ENCODE data around the gene ZBTB3. TPM values are rescaled to one million over a fixed set of nuclear protein-coding genes. Genes with fewer than 3 reads are reported as not detected.
"Not testable (repeated sequence)": the region's sequence is repeated elsewhere in the genome, so short reads cannot be mapped to it uniquely, and the experiment has no call there.

The ZBTB3 gene
- total and polyA plus RNA-seq, 3 donors from 2014 or later = 6.7 to 17.4 (median 14.0) TPM

DNA sequence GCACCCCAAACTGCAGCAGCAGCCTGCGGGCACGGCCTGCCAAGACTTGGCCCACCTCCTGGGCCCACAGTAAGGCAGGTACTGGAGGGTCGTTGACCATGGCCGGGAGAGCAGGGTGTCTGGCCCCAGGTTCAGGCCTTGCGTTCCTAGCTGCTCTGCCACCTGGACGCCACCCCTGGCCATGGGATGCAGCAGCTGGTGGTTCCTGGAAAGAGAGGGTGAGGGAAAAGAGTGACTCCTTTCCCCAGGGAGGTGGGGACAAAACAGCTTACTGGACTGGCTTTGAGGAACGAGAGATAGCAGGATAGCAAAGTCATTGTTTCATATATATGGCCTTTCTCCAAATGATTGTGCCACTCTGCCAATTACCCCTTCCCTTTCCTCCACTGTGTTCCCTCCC lies 48.5 kb downstream of the ZBTB3 start:
- Histone ChIP-seq H3K27me3 (no peaks in the 10 kb centered on the region), H3K9me3 (no peaks in the 10 kb centered on the region), H3K4me1 (peaks cover 41% of the 10 kb centered on the region), H3K4me3 (peak overlapping the region; percentile 75), H3K27ac (peak overlapping the region; percentile 15 to 80), H3K36me3 (ENCODE audit: low read depth, missing control alignments) (no peaks in the 10 kb centered on the region)
- TF ChIP-seq, protein P1, sequence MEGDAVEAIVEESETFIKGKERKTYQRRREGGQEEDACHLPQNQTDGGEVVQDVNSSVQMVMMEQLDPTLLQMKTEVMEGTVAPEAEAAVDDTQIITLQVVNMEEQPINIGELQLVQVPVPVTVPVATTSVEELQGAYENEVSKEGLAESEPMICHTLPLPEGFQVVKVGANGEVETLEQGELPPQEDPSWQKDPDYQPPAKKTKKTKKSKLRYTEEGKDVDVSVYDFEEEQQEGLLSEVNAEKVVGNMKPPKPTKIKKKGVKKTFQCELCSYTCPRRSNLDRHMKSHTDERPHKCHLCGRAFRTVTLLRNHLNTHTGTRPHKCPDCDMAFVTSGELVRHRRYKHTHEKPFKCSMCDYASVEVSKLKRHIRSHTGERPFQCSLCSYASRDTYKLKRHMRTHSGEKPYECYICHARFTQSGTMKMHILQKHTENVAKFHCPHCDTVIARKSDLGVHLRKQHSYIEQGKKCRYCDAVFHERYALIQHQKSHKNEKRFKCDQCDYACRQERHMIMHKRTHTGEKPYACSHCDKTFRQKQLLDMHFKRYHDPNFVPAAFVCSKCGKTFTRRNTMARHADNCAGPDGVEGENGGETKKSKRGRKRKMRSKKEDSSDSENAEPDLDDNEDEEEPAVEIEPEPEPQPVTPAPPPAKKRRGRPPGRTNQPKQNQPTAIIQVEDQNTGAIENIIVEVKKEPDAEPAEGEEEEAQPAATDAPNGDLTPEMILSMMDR (IDR thresholded peaks at IDR 0.05) = no peak
- no peak for TF ChIP-seq POLR2A (IDR thresholded peaks at IDR 0.05)
- 30 to 32% methylated on average over 7 of the region's 7 CpGs for WGBS, 2 donors
- intact Hi-C loops (cut with DNase I; ENCODE audit: low total_unique reads) = no loop called here
- DNase-seq = no peak

DNA sequence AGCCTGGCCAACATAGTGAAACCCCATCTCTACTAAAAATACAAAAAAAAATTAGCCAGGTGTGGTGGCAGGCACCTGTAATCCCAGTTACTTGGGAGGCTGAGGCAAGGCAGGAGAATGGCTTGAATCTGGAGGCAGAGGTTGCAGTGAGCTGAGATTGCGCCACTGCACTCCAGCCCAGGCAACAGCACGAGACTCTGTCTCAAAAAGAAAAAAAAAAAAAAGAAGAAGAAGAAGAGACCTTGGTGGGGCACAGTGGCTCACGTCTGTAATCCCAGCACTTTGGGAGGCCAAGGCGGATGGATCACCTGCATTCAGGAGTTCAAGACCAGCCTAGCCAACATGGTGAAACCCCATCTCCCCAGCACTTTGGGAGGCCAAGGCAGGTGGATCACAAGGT lies 50.0 kb downstream of the ZBTB3 start:
- DNase-seq; H3K9me3 ChIP-seq; H3K4me3 ChIP-seq; intact Hi-C loops (cut with DNase I; ENCODE audit: low total_unique reads); H3K36me3 ChIP-seq (ENCODE audit: low read depth, missing control alignments); H3K27me3 ChIP-seq; H3K27ac ChIP-seq: not testable (repeated sequence)
- WGBS, 2 donors = 95 to 96% methylated on average over 4 of the region's 4 CpGs
- H3K4me1 ChIP-seq = peaks cover 33% of the 10 kb centered on the region

DNA sequence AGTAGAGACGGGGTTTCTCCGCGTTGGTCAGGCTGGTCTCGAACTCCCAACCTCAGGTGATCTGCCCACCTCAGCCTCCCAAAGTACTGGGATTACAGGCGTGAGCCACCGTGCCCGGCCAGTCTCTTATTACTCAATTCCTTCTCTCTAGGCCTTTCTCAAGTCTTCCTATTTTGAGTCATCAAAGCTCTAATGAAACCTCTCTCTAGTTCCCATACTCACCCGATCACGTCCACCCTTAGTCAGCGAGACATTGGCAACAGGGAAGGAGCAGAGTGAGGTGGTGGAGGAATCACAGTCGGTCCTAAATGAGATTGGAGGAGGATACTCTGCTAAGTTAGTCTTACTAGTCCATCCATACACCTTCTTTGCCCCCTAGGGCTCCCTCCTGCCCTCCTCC lies 51.7 kb downstream of the ZBTB3 start:
- Histone ChIP-seq H3K27ac (no peak overlapping the region), H3K4me3 (no peak overlapping the region), H3K27me3 (no peaks in the 10 kb centered on the region), H3K4me1 (peaks cover 17% of the 10 kb centered on the region), H3K9me3 (no peaks in the 10 kb centered on the region), H3K36me3 (ENCODE audit: low read depth, missing control alignments) (no peaks in the 10 kb centered on the region)
- TF ChIP-seq POLR2A (IDR thresholded peaks at IDR 0.05) = no peak
- TF ChIP-seq, protein P1 (IDR thresholded peaks at IDR 0.05) = no peak
- DNase-seq = no peak
- 93 to 95% methylated on average over 11 of the region's 11 CpGs for WGBS, 2 donors
- intact Hi-C loops (cut with DNase I; ENCODE audit: low total_unique reads) = no loop called here

Small RNAs within 50 kb of the gene (microRNA-seq; reads per million reads assigned to microRNA genes)
- gene MIR6514 (ENCODE audit: borderline number of aligned reads in 2 of 2, borderline replicate concordance in 1 of 2) (2.1 to 4.2 reads per million in 2 donors), gene MIR6748 (ENCODE audit: borderline number of aligned reads in 2 of 2, borderline replicate concordance in 1 of 2) (0 to 0.70 reads per million in 2 donors)

Small RNAs within 50 kb of the gene (small RNA-seq; reads per million reads assigned to genes)
- gene MIR6514 = 0.18 to 0.19 reads per million in 2 donors

Other genes starting within 250 kb of the ZBTB3 start
- 100 to 1,000 TPM; 137 to 148 TPM for gene AHNAK, start 207.4 kb downstream of the ZBTB3 start, total RNA-seq
- gene AHNAK, start 207.4 kb downstream of the ZBTB3 start, polyA plus RNA-seq (ENCODE audit: insufficient read depth, low read depth, low replicate concordance) = 95.8 TPM
- 100 to 1,000 TPM; 607 to 868 TPM for gene EEF1G, start 180.3 kb downstream of the ZBTB3 start, total RNA-seq
- 1,165 TPM for gene EEF1G, start 180.3 kb downstream of the ZBTB3 start, polyA plus RNA-seq (ENCODE audit: insufficient read depth, low read depth, low replicate concordance)
- gene TUT1, start 162.6 kb downstream of the ZBTB3 start, total RNA-seq = 10 to 100 TPM; 24.3 to 30.0 TPM
- 25.0 TPM for gene TUT1, start 162.6 kb downstream of the ZBTB3 start, polyA plus RNA-seq (ENCODE audit: insufficient read depth, low read depth, low replicate concordance)
- gene MTA2, start 152.3 kb downstream of the ZBTB3 start, total RNA-seq = 100 to 1,000 TPM in 1 of 2 donors, 10 to 100 TPM in 1; 97.2 to 115 TPM
- gene MTA2, start 152.3 kb downstream of the ZBTB3 start, polyA plus RNA-seq (ENCODE audit: insufficient read depth, low read depth, low replicate concordance) = 87.6 TPM
- 10 to 100 TPM; 39.3 to 57.8 TPM for gene EML3, start 141.4 kb downstream of the ZBTB3 start, total RNA-seq
- gene EML3, start 141.4 kb downstream of the ZBTB3 start, polyA plus RNA-seq (ENCODE audit: insufficient read depth, low read depth, low replicate concordance) = 29.3 TPM
- 1 to 10 TPM; 6.1 to 9.7 TPM for gene ROM1, start 140.9 kb downstream of the ZBTB3 start, total RNA-seq
- 9.0 TPM for gene ROM1, start 140.9 kb downstream of the ZBTB3 start, polyA plus RNA-seq (ENCODE audit: insufficient read depth, low read depth, low replicate concordance)
- gene B3GAT3, start 132.2 kb downstream of the ZBTB3 start, total RNA-seq = 10 to 100 TPM; 66.4 to 69.2 TPM
- 36.6 TPM for gene B3GAT3, start 132.2 kb downstream of the ZBTB3 start, polyA plus RNA-seq (ENCODE audit: insufficient read depth, low read depth, low replicate concordance)
- gene GANAB, start 107.5 kb downstream of the ZBTB3 start, total RNA-seq = 100 to 1,000 TPM; 152 to 219 TPM
- 190 TPM for gene GANAB, start 107.5 kb downstream of the ZBTB3 start, polyA plus RNA-seq (ENCODE audit: insufficient read depth, low read depth, low replicate concordance)
- gene INTS5, start 100.9 kb downstream of the ZBTB3 start, total RNA-seq = 10 to 100 TPM; 20.0 to 24.7 TPM
- gene INTS5, start 100.9 kb downstream of the ZBTB3 start, polyA plus RNA-seq (ENCODE audit: insufficient read depth, low read depth, low replicate concordance) = 12.6 TPM
- 10 to 100 TPM; 39.3 to 62.8 TPM for gene C11orf98, start 89.0 kb downstream of the ZBTB3 start, total RNA-seq
- 100 TPM for gene C11orf98, start 89.0 kb downstream of the ZBTB3 start, polyA plus RNA-seq (ENCODE audit: insufficient read depth, low read depth, low replicate concordance)
- 1 to 10 TPM; 2.4 to 3.7 TPM for gene CSKMT, start 88.8 kb downstream of the ZBTB3 start, total RNA-seq
- gene CSKMT, start 88.8 kb downstream of the ZBTB3 start, polyA plus RNA-seq (ENCODE audit: insufficient read depth, low read depth, low replicate concordance) = 2.0 TPM
- gene UQCC3, start 82.5 kb downstream of the ZBTB3 start, total RNA-seq = 1 to 10 TPM; 8.0 to 8.1 TPM
- gene UQCC3, start 82.5 kb downstream of the ZBTB3 start, polyA plus RNA-seq (ENCODE audit: insufficient read depth, low read depth, low replicate concordance) = 4.2 TPM
- 10 to 100 TPM in 1 of 2 donors, 1 to 10 TPM in 1; 8.2 to 11.6 TPM for gene LBHD1, start 81.9 kb downstream of the ZBTB3 start, total RNA-seq
- gene LBHD1, start 81.9 kb downstream of the ZBTB3 start, polyA plus RNA-seq (ENCODE audit: insufficient read depth, low read depth, low replicate concordance) = 11.1 TPM
- 100 to 1,000 TPM; 173 to 190 TPM for gene UBXN1, start 75.1 kb downstream of the ZBTB3 start, total RNA-seq
- gene UBXN1, start 75.1 kb downstream of the ZBTB3 start, polyA plus RNA-seq (ENCODE audit: insufficient read depth, low read depth, low replicate concordance) = 196 TPM
- 1 to 10 TPM; 4.7 to 5.6 TPM for gene LRRN4CL, start 64.6 kb downstream of the ZBTB3 start, total RNA-seq
- gene LRRN4CL, start 64.6 kb downstream of the ZBTB3 start, polyA plus RNA-seq (ENCODE audit: insufficient read depth, low read depth, low replicate concordance) = 5.0 TPM
- gene BSCL2, start 46.7 kb downstream of the ZBTB3 start, total RNA-seq = 100 to 1,000 TPM; 292 to 525 TPM
- 519 TPM for gene BSCL2, start 46.7 kb downstream of the ZBTB3 start, polyA plus RNA-seq (ENCODE audit: insufficient read depth, low read depth, low replicate concordance)
- 1 to 10 TPM; 2.0 to 4.5 TPM for gene GNG3, start 46.5 kb downstream of the ZBTB3 start, total RNA-seq
- 11.1 TPM for gene GNG3, start 46.5 kb downstream of the ZBTB3 start, polyA plus RNA-seq (ENCODE audit: insufficient read depth, low read depth, low replicate concordance)
- 10 to 100 TPM; 31.8 to 42.5 TPM for gene HNRNPUL2, start 26.7 kb downstream of the ZBTB3 start, total RNA-seq
- 42.9 TPM for gene HNRNPUL2, start 26.7 kb downstream of the ZBTB3 start, polyA plus RNA-seq (ENCODE audit: insufficient read depth, low read depth, low replicate concordance)
- 10 to 100 TPM; 34.0 to 39.5 TPM for gene TTC9C, start 25.7 kb downstream of the ZBTB3 start, total RNA-seq
- gene TTC9C, start 25.7 kb downstream of the ZBTB3 start, polyA plus RNA-seq (ENCODE audit: insufficient read depth, low read depth, low replicate concordance) = 41.5 TPM
- gene POLR2G, start 7.4 kb upstream of the ZBTB3 start, total RNA-seq = 10 to 100 TPM; 48.1 to 71.2 TPM
- 78.6 TPM for gene POLR2G, start 7.4 kb upstream of the ZBTB3 start, polyA plus RNA-seq (ENCODE audit: insufficient read depth, low read depth, low replicate concordance)
- gene TAF6L, start 17.2 kb upstream of the ZBTB3 start, total RNA-seq = 10 to 100 TPM; 22.4 to 32.0 TPM
- 13.6 TPM for gene TAF6L, start 17.2 kb upstream of the ZBTB3 start, polyA plus RNA-seq (ENCODE audit: insufficient read depth, low read depth, low replicate concordance)
- 100 to 1,000 TPM; 119 to 124 TPM for gene TMEM179B, start 33.2 kb upstream of the ZBTB3 start, total RNA-seq
- 87.0 TPM for gene TMEM179B, start 33.2 kb upstream of the ZBTB3 start, polyA plus RNA-seq (ENCODE audit: insufficient read depth, low read depth, low replicate concordance)
- 10 to 100 TPM; 24.1 to 25.5 TPM for gene TMEM223, start 37.8 kb upstream of the ZBTB3 start, total RNA-seq
- 11.5 TPM for gene TMEM223, start 37.8 kb upstream of the ZBTB3 start, polyA plus RNA-seq (ENCODE audit: insufficient read depth, low read depth, low replicate concordance)
- 10 to 100 TPM; 94.6 to 98.7 TPM for gene NXF1, start 51.3 kb upstream of the ZBTB3 start, total RNA-seq
- gene NXF1, start 51.3 kb upstream of the ZBTB3 start, polyA plus RNA-seq (ENCODE audit: insufficient read depth, low read depth, low replicate concordance) = 88.3 TPM
- 10 to 100 TPM; 42.2 to 49.1 TPM for gene STX5, start 77.9 kb upstream of the ZBTB3 start, total RNA-seq
- 55.0 TPM for gene STX5, start 77.9 kb upstream of the ZBTB3 start, polyA plus RNA-seq (ENCODE audit: insufficient read depth, low read depth, low replicate concordance)
- gene TEX54, start 78.7 kb upstream of the ZBTB3 start, total RNA-seq = 10 to 100 TPM; 18.4 to 38.1 TPM
- 40.7 TPM for gene TEX54, start 78.7 kb upstream of the ZBTB3 start, polyA plus RNA-seq (ENCODE audit: insufficient read depth, low read depth, low replicate concordance)
- 10 to 100 TPM; 33.4 to 46.7 TPM for gene WDR74, start 85.4 kb upstream of the ZBTB3 start, total RNA-seq
- gene WDR74, start 85.4 kb upstream of the ZBTB3 start, polyA plus RNA-seq (ENCODE audit: insufficient read depth, low read depth, low replicate concordance) = 39.0 TPM
- gene SLC3A2, start 126.7 kb upstream of the ZBTB3 start, total RNA-seq = 100 to 1,000 TPM; 227 to 271 TPM
- 166 TPM for gene SLC3A2, start 126.7 kb upstream of the ZBTB3 start, polyA plus RNA-seq (ENCODE audit: insufficient read depth, low read depth, low replicate concordance)
- gene CHRM1, start 167.2 kb upstream of the ZBTB3 start, total RNA-seq = under 1 TPM; 0.06 to 0.39 TPM
- gene CHRM1, start 167.2 kb upstream of the ZBTB3 start, polyA plus RNA-seq (ENCODE audit: insufficient read depth, low read depth, low replicate concordance) = 0.45 TPM
- not detected for gene SLC22A6, start 230.8 kb upstream of the ZBTB3 start, total RNA-seq
- not detected for gene SLC22A6, start 230.8 kb upstream of the ZBTB3 start, polyA plus RNA-seq (ENCODE audit: insufficient read depth, low read depth, low replicate concordance)

All from testis (tissue), 3 donors.